ENCODE data around the gene GLB1L3.
A peak's percentile ranks its signal among the peaks of the same experiment; 100 is the strongest.

GLB1L3 gene

GRCh38 chr11:134275534-134276395, at the start of gene GLB1L3:
Gene GLB1L3, plus strand, starts transcription at chr11:134276379. Its CDS starts 362 bp downstream, at chr11:134276741.
- peak; percentile 46 to 59 for DNase-seq (ENCODE audit: low read depth in 2 of 2, low spot score in 1 of 2)

- DNase-seq (ENCODE audit: low read depth in 2 of 2, low spot score in 1 of 2) = no peak
These were observed 49.3 kb upstream of the GLB1L3 start for GRCh38 chr11:134226806-134227325.

DNA sequence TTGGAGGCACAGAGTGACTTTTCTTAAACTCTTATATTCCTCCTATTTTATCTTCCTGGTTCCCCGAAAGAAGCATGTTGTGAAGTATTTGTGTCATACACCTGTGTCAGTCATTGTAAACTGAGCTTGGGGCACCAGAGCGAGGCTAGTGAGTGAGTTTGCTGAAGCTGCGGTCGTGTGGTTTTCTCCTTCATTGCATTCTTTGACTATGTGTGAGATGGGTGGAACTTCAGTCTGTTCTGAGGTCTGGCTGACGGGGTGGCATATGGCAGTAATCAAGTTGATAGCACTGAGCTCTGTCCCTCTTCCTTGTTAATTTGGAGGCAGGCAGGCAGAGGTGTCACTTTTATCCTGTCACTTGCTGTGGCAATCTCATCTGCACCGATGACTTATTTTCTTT, 47.6 kb upstream of the GLB1L3 start:
- no peak for DNase-seq (ENCODE audit: low read depth in 2 of 2, low spot score in 1 of 2)

DNA sequence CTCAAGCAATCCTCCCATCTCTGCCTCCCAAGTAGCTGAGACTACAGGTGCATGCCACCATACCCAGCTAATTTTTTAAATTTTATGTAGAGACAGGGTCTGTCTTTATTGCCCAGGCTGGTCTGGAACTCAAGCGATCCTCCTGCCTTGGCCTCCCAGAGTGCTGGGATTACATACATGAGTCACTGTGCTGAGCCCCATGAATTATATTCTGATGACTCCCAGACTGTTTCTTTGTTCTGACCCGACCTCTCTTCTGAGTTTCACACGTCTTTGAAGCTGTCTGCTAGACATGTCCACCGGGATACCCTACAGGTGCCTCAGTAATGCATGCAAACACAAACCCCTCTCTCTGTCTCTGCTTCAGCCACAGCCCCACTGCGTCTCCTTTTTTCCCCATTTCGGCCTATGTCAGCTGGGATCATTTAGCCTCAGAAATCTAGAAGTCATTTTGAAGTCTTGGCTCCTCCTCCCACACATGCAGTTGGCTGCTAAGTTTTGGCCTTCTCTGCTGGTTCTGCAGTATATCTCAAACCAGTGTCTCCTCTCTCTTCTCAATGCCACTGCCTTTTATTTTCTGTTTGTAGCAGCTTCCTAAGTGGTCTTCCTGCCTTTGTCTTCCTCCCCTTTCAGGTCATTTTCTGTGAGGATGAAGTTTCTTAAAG, 46.9 kb upstream of the GLB1L3 start:
- DNase-seq (ENCODE audit: low read depth in 2 of 2, low spot score in 1 of 2) = no peak

GRCh38 chr11:134230339-134230738, 45.8 kb upstream of the GLB1L3 start:
- DNase-seq (ENCODE audit: low read depth in 2 of 2, low spot score in 1 of 2) = no peak

GRCh38 chr11:134231958-134232659, 44.1 kb upstream of the GLB1L3 start:
- no peak for DNase-seq (ENCODE audit: low read depth in 2 of 2, low spot score in 1 of 2)

DNA sequence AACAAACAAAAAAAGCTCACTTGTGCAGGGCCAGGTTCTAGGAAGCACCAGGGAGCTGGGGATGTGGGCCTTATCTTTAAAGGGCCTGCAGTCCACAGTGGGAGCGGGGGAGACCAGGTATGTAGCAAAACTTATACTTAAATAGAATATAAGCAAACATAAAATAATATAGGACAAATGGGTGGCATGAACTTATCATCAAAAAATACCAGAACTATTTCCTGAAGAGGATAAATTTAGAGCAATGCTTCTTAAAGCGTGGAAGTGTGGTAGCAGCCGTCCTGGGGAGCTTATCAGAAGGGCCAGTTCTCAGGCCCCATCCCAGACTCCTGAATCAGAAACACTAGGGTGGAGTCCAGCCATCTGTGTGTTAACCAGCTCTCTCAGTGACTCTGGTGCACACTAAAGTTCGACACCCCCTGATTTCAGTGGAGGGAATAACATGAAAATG, 42.4 kb upstream of the GLB1L3 start:
- no peak for DNase-seq (ENCODE audit: low read depth in 2 of 2, low spot score in 1 of 2)

GRCh38 chr11:134235399-134235798, 40.8 kb upstream of the GLB1L3 start:
- DNase-seq (ENCODE audit: low read depth in 2 of 2, low spot score in 1 of 2) = no peak

DNA sequence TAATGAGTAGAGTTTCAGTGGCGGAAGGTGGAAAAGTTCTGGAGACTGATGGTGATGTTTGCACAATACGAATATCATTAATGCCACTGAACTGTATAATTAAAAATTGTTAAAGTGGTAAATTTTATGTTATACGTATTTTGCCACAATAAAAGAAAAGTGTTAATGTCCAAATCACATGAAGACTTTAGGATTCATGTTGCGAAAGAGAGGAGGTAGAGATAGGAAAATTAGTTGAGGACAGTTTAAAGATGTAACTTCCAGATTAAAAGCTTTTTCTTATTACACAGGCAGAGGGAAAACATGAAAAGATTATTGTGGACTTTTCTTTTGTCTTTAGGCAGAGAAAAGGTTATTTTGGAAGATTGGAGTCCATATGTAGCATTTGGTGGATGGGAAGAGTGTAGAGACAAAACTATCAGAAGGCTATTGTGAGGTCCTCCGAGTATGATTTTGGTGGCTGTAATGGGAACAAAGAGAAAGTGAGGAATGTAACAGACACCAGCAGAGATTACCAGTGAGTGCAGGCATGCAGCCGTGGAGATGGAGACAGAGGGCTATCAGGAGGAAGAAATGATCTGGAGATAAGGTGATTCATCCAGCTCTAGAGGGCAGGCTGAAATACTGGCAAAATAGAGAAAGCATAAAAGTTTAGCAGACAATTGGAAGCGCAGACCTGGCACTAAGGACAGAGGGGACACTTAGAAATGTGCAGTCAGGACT, 39.2 kb upstream of the GLB1L3 start:
- no peak for DNase-seq (ENCODE audit: low read depth in 2 of 2, low spot score in 1 of 2)

DNA sequence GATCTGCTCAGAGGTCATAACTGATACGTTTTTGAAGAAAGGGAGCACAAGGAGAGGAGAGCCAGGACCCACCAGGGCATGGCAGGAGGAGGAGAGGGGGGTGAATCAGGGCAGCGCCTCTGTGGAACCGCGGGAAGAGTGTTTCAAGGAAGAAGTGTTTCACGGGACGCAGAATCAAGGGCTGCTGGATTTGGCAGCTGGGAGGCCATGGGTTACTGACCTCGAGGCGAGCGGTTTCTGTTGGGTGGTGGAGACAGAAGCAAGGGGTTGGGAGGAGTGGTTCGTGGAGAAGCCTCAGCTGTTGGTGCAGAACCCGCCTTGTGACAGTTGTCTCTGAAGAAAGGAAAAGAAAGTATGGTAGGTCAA, 38.6 kb upstream of the GLB1L3 start:
- DNase-seq (ENCODE audit: low read depth in 2 of 2, low spot score in 1 of 2) = no peak

- DNase-seq (ENCODE audit: low read depth in 2 of 2, low spot score in 1 of 2) = no peak
These were observed 37.2 kb upstream of the GLB1L3 start for GRCh38 chr11:134238956-134239355.

DNA sequence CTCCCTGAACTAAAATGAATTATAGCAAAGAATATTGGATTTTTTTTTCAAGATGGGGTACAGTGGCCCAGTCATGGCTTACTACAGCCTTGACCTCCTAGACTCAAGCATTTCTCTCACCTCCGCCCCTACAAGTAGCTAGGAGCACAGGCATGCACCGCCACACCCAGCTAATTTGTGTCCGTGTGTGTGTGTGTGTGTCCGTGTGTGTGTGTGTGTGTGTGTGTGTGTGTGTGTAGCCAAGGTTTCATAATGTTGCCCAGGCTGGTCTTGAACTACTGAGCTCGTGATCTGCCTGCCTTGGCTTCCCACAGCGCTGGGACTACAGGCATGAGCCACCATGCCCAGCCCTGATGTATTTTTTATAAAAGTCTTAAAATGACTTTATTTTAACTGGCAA, 35.6 kb upstream of the GLB1L3 start:
- DNase-seq (ENCODE audit: low read depth in 2 of 2, low spot score in 1 of 2) = no peak

GRCh38 chr11:134242376-134242775, 33.8 kb upstream of the GLB1L3 start:
- DNase-seq (ENCODE audit: low read depth in 2 of 2, low spot score in 1 of 2) = no peak

GRCh38 chr11:134243913-134244312, 32.3 kb upstream of the GLB1L3 start:
- no peak for DNase-seq (ENCODE audit: low read depth in 2 of 2, low spot score in 1 of 2)

DNA sequence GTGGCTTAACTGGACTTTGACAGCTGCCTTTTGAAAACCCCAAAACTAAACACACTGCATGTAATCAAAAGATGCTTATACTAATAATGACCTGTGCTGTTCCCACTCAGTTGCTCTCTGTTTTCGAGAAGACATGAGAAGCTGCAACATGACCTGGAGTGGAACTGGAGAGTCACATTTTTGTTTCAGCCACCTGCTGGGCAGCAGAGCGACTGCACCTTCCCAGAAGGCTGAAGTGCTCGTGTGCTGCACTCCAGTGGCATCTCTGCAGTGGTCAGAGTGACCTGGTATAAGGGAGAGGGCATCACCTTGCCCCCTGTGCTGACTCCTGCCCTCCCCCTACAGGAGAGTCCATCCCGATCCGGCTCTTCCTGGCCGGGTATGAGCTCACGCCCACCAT, 31.6 kb upstream of the GLB1L3 start:
- DNase-seq (ENCODE audit: low read depth in 2 of 2, low spot score in 1 of 2) = no peak

- DNase-seq (ENCODE audit: low read depth in 2 of 2, low spot score in 1 of 2) = no peak
These were observed 30.7 kb upstream of the GLB1L3 start for GRCh38 chr11:134245434-134245833.

DNA sequence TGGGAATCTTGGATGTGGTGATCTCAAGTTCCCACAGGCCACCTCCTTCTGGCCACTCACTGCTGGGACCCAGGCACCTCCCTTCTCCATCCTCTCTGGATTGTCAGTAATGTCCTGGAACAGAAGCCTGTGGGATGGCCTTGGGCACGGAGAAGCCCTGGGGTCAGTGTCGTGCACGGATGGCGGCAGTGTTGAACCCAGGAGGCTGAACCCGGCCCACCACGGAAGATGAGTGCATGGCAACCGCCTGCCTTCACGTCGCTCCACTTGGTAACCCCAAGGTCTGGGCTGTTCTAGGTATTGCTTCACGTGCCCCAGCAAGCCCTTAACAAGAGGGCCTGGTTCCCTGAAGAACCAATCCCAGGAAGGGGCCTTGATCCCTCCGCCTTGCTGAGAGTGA, 30.1 kb upstream of the GLB1L3 start:
- DNase-seq (ENCODE audit: low read depth in 2 of 2, low spot score in 1 of 2) = no peak

GRCh38 chr11:134246678-134247077, 29.5 kb upstream of the GLB1L3 start:
- DNase-seq (ENCODE audit: low read depth in 2 of 2, low spot score in 1 of 2) = no peak

DNA sequence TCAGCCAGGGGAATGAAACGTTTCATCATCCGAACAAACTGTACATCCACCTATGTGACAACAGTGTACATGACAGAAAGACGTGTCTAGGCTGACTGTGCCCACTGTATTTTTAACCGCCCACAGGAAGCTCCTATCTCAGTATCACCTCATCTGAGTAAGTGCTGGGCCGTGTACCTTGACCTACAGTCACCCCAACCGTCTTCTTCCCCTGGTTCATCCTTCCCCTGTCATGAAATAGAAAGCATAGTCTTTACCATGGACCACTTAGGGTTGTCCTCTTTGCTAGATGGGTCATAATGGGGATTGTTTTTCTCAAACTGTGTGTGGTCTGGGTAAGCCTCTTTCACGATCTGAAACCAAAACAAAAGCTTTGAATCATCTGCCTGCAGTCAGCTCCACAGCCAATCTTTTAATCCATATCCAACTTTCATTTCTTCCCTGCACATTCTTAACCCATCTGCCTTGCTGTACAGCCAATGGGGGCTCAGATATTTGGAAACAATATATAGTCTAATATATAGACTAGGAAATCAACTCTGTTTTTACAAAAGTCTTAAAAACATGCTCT, 27.2 kb upstream of the GLB1L3 start:
- no peak for DNase-seq (ENCODE audit: low read depth in 2 of 2, low spot score in 1 of 2)

GRCh38 chr11:134250246-134250645, 25.9 kb upstream of the GLB1L3 start:
- no peak for DNase-seq (ENCODE audit: low read depth in 2 of 2, low spot score in 1 of 2)

DNA sequence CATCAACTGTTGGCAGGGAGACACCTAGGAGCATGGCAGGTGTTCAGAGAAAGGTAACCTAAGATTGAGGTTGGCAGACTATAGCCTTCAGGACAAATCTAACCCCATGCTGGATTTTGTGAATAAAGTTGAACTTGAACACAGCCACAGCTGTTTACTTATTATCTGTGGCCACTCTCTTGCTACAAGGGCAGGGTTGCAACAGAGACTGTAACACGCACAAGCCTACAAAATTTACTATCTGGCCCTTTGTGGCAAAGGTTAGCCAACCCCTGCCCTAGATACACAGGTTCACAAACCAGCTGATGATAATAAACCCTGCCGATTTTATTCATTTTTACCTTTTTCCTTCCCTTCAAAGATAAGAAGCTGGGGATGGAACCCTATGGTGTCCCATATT, 25.5 kb upstream of the GLB1L3 start:
- DNase-seq (ENCODE audit: low read depth in 2 of 2, low spot score in 1 of 2) = no peak
